Transverse colon (tissue), 3 donors: Measurements from ENCODE around the gene STAMBPL1.

Experiments
- POLR2A ChIP-seq: fragments of 450-650 bp; IDR thresholded peaks from one replicate; pipeline ENCODE4 v1.6.1; 2016; ENCODE audit warnings: antibody characterized with exemption, mild to moderate bottlenecking, moderate library complexity
- POLR2AphosphoS5 ChIP-seq, 3 donors: sonication (generic); formaldehyde crosslinking; IDR thresholded peaks; one replicate each; pipeline ENCODE4 v1.6.1; 2016; ENCODE audit warnings: antibody characterized with exemption in 3 of 3

DNA sequence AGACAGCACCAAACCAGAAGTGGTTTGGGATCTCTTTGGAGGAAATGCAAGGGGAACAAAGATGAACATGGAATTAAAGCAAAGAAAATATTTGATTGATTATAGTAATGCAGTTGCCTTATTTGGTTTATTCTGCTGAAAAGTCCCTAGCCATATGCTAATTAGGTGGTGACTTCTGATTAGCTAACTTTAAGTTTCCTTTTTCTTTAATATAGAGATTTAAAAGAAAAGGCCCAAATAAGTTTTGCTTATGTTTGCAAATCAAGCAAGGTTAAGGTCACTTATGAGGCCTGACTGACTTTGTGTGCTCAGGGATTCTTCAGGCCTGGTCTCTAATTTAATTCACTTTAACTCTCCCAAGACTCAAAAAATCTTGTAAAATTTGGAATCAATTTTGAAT lies 22.2 kb upstream of the STAMBPL1 start:
- TF ChIP-seq POLR2A = no peak
- TF ChIP-seq POLR2AphosphoS5 (IDR thresholded peaks at IDR 0.05) = no peak
